RWPE1 (cell line): ENCODE measurements around the gene PLPP3.

Experiments
- CTCF ChIA-PET: fragments of 350-600 bp; sonication (Branson Sonifier 250); formaldehyde crosslinking; extraction: SDS; loops from one replicate; lab custom pipeline; 2021; lab: Yijun Ruan, JAX
- POLR2A ChIA-PET: fragments of 400-600 bp; formaldehyde crosslinking; extraction: SDS; loops from one replicate; lab custom pipeline; 2020; ENCODE audit warnings: antibody characterized with exemption; ENCODE audit not compliant: low non-redundant PET; lab: Yijun Ruan, JAX
- DNase-seq: peaks from one replicate; pipeline ENCODE4 v3.0.0; 2012; ENCODE audit warnings: low spot score
- H3K27ac ChIP-seq: fragments of 450-650 bp; 2 replicates; pipeline ENCODE4 v1.5.1; 2017
- CTCF ChIP-seq: fragments of 450-650 bp; conservative IDR thresholded peaks from 2 replicates; pipeline ENCODE4 v1.5.1; 2017; ENCODE audit warnings: low read depth, mild to moderate bottlenecking

The PLPP3 gene

GRCh38 chr1:56508523-56508983 lies 70.8 kb downstream of the PLPP3 start:
- H3K27ac ChIP-seq, result peak overlapping the region; percentile 20
- DNase-seq, result peak; percentile 52
- POLR2A ChIA-PET, result interaction anchor here (0.6 kb wide), 1 partner anchor 332 kb away, joined by 5 read pairs; no protein-coding TSS in a partner anchor
- TF ChIP-seq CTCF, result no peak
- CTCF ChIA-PET, result no interaction called here

GRCh38 chr1:56507925-56508522 lies 71.3 kb downstream of the PLPP3 start:
- POLR2A ChIA-PET, result interaction anchor here (0.6 kb wide), 1 partner anchor 331 kb away, joined by 5 read pairs; no protein-coding TSS in a partner anchor
- TF ChIP-seq CTCF, result no peak
- CTCF ChIA-PET, result interaction anchor here (0.6 kb wide), 1 partner anchor 1018 kb away, joined by 3 read pairs; no protein-coding TSS in a partner anchor
- peak overlapping the region; percentile 20 for H3K27ac ChIP-seq
- no peak for DNase-seq

- CTCF ChIA-PET, result interaction anchor here (0.5 to 0.7 kb wide), 3 partner anchors 10 to 236 kb away, joined by 3 to 7 read pairs (median 3); no protein-coding TSS in a partner anchor
- peak; percentile 62 for DNase-seq
- TF ChIP-seq CTCF, result no peak
- peak overlapping the region; percentile 19; the same call in 1 of the 2 replicates for H3K27ac ChIP-seq
- POLR2A ChIA-PET, result no interaction called here
Observed at GRCh38 chr1:56506951-56507491, 72.3 kb downstream of the PLPP3 start.

DNA sequence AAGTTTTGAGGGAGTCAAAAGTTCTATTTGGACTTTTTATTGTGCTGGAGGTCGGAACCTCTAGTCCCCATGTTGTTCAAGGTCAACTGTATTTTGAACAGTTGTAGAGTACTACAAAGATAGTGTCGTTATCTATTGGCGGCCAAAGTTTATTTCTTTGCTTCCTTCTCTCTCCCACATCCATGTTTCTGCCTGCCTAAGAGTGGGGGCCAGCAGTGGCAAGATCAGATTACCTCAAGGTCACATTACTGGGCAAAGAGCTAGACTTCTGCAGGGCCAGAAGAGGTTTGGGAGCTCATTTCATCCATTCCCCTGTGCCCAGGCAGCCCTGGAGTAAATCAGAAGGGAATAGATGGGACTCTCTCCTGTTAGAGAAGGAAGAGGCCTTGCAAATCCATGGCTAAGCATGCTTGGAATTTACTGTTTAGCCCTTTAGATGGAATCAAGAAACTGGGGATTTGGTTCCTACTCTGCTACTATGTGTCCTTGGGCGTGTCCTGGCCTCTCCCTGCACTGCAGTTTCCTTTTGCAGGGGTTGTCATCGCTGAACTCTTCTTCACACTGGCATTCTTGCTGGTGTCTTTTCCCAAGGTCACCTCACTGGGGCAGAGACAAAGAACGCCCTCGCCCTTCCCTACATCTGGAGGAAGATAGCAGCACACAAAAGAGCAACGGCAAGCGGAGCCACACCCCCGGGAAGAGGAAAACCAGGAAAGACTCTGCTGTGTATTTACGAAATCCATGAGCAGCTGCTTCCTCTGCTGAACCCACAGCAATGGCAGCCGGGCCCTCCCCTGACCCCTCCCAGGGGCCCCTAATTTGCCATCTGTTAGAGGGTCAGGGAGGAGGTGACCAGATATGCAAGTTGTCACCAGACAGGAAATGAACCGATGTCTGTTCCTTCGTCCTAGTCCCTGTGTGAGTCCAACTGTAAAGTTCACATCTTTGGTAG lies 73.3 kb downstream of the PLPP3 start:
- POLR2A ChIA-PET, result no interaction called here
- no peak for TF ChIP-seq CTCF
- CTCF ChIA-PET, result no interaction called here
- peak overlapping the region; percentile 19; the same call in 1 of the 2 replicates for H3K27ac ChIP-seq
- DNase-seq, result no peak

- DNase-seq, result no peak
- POLR2A ChIA-PET, result no interaction called here
- no peak for TF ChIP-seq CTCF
- no peak overlapping the region for H3K27ac ChIP-seq
- CTCF ChIA-PET, result no interaction called here
Observed at GRCh38 chr1:56502700-56503245, 76.6 kb downstream of the PLPP3 start.

GRCh38 chr1:56501888-56502287 lies 77.5 kb downstream of the PLPP3 start:
- CTCF ChIA-PET, result no interaction called here
- H3K27ac ChIP-seq, result no peak overlapping the region
- DNase-seq, result no peak
- TF ChIP-seq CTCF, result no peak
- POLR2A ChIA-PET, result no interaction called here
